Panc1 (cell line): Measurements from ENCODE around the gene GNAZ.

ENCODE experiments used
- CTCF ChIP-seq: fragments of 450-650 bp; IDR thresholded peaks from 2 replicates; pipeline ENCODE4 v1.5.1; 2017; ENCODE audit warnings: mild to moderate bottlenecking
- POLR2AphosphoS5 ChIP-seq: IDR thresholded peaks from 2 replicates; pipeline ENCODE4 v1.6.1; 2012; ENCODE audit warnings: mild to moderate bottlenecking, low read depth, low read length, moderate library complexity
- REST ChIP-seq, 2 experiments: IDR thresholded peaks; 2 replicates each; pipeline ENCODE4 v1.6.1; 2011 to 2012; ENCODE audit warnings: low read depth in 2 of 2, control low read depth in 1 of 2, low read length in 1 of 2, mild to moderate bottlenecking in 1 of 2, moderate library complexity in 1 of 2; ENCODE audit not compliant: insufficient read depth in 1 of 2
- SIN3A ChIP-seq: IDR thresholded peaks from 2 replicates; pipeline ENCODE4 v1.6.1; 2012; ENCODE audit warnings: low read depth, mild to moderate bottlenecking, low read length, moderate library complexity, borderline replicate concordance; ENCODE audit not compliant: insufficient read depth
- TCF7L2 ChIP-seq: IDR thresholded peaks from 2 replicates; pipeline ENCODE4 v1.6.1; 2011; ENCODE audit warnings: mild to moderate bottlenecking, low read depth, low read length, inconsistent platforms

- no peak; the same call in 1 of the 2 replicates for TF ChIP-seq CTCF
- TF ChIP-seq REST (IDR thresholded peaks at IDR 0.05; ENCODE audit: insufficient read depth in 1 of 2, low read depth in 2 of 2, low read length in 1 of 2), result no peak
- no peak for TF ChIP-seq POLR2AphosphoS5
- no peak for TF ChIP-seq TCF7L2
- TF ChIP-seq SIN3A, result no peak
These were observed 86.0 kb downstream of the GNAZ start for GRCh38 chr22:23156286-23156685.
